Activated CD4-positive, CD25-positive, alpha-beta regulatory T cell (primary cell): ENCODE results near the gene SLC4A3.

Experiments
- DNase-seq, 4 experiments: peaks; one replicate each; lab custom pipeline; 2025; lab: John Stamatoyannopoulos, UW

The SLC4A3 gene

GRCh38 chr2:219612577-219613286 is 14.7 kb upstream of the SLC4A3 start:
- no peak for DNase-seq

- no peak for DNase-seq
Measured at GRCh38 chr2:219613461-219614070, 13.9 kb upstream of the SLC4A3 start.

- no peak for DNase-seq
Measured at GRCh38 chr2:219614076-219614860, 13.2 kb upstream of the SLC4A3 start.

- no peak for DNase-seq
Measured at GRCh38 chr2:219615036-219615435, 12.4 kb upstream of the SLC4A3 start.

- no peak for DNase-seq
Measured at GRCh38 chr2:219615894-219616293, 11.5 kb upstream of the SLC4A3 start.

GRCh38 chr2:219616550-219616949 is 10.9 kb upstream of the SLC4A3 start:
- no peak for DNase-seq

- DNase-seq = no peak
Measured at GRCh38 chr2:219618733-219619122, 8.7 kb upstream of the SLC4A3 start.

GRCh38 chr2:219619235-219619634 is 8.2 kb upstream of the SLC4A3 start:
- DNase-seq = no peak

- DNase-seq = no peak
Measured at GRCh38 chr2:219620546-219620945, 6.9 kb upstream of the SLC4A3 start.

- no peak for DNase-seq
Measured at GRCh38 chr2:219621935-219622334, 5.5 kb upstream of the SLC4A3 start.

- no peak for DNase-seq
Measured at GRCh38 chr2:219622472-219622871, 5.0 kb upstream of the SLC4A3 start.

- no peak for DNase-seq
Measured at GRCh38 chr2:219624565-219624964, 2.9 kb upstream of the SLC4A3 start.

GRCh38 chr2:219625179-219625578 is 2.3 kb upstream of the SLC4A3 start:
- DNase-seq = no peak

- DNase-seq = no peak
Measured at GRCh38 chr2:219626540-219626939, 890 bp upstream of the SLC4A3 start.

GRCh38 chr2:219628235-219628985 is 980 bp downstream of the SLC4A3 start:
- no peak for DNase-seq

- DNase-seq = no peak
Measured at GRCh38 chr2:219628986-219629901, 1.8 kb downstream of the SLC4A3 start.

- DNase-seq = no peak
Measured at GRCh38 chr2:219629976-219630695, 2.7 kb downstream of the SLC4A3 start.

- no peak for DNase-seq
Measured at GRCh38 chr2:219630770-219631405, 3.5 kb downstream of the SLC4A3 start.

- DNase-seq = no peak
Measured at GRCh38 chr2:219631406-219631891, 4.0 kb downstream of the SLC4A3 start.
